IMR-90 (cell line): ENCODE results near the gene C21orf58. TPM values are rescaled to one million over a fixed set of nuclear protein-coding genes. Genes with fewer than 3 reads are reported as not detected.

Experiments
- ATAC-seq: fragments of 200-7000 bp; cut with Tn5 transposase; 2 replicates; pipeline ENCODE4 v1.9.1; 2020; ENCODE audit warnings: low read depth, mild to moderate bottlenecking, moderate library complexity
- BruUV-seq: library from RNA; stranded (reverse); fragments of 400-500 nt; replicated peaks from 2 replicates; lab custom pipeline; 2021; lab: Mats Ljungman, UMichigan
- CTCF ChIA-PET: fragments of 300-600 bp; formaldehyde crosslinking; extraction: SDS; loops from one replicate; lab custom pipeline; 2021; ENCODE audit warnings: antibody characterized with exemption; lab: Yijun Ruan, JAX
- POLR2A ChIA-PET: fragments of 300-600 bp; sonication (Branson Sonifier 250); formaldehyde crosslinking; loops from one replicate; lab custom pipeline; 2022; ENCODE audit warnings: antibody characterized with exemption; ENCODE audit not compliant: unreplicated experiment; lab: Charles Lee
- DNase-seq: peaks from one replicate; pipeline ENCODE4 v3.0.0; 2013
- H2AFZ ChIP-seq: replicated peaks from 2 replicates; pipeline ENCODE3; 2013; ENCODE audit warnings: low read length, mild to moderate bottlenecking; ENCODE audit not compliant: poor library complexity
- H2AK5ac ChIP-seq: 2 replicates; pipeline ENCODE4 v1.6.1; 2013; ENCODE audit warnings: low read depth, low read length, inconsistent platforms
- H2AK9ac ChIP-seq: replicated peaks from 2 replicates; pipeline ENCODE3; 2013; ENCODE audit warnings: mild to moderate bottlenecking, low read depth, low read length, moderate library complexity; ENCODE audit not compliant: poor library complexity
- H2BK120ac ChIP-seq: 2 replicates; pipeline ENCODE4 v1.6.1; 2013; ENCODE audit warnings: low read depth, low read length, inconsistent platforms
- H2BK15ac ChIP-seq: 3 replicates; pipeline ENCODE4 v1.6.1; 2013; ENCODE audit warnings: low read depth, low read length, inconsistent platforms
- H2BK20ac ChIP-seq: 2 replicates; pipeline ENCODE4 v1.6.1; 2013; ENCODE audit warnings: low read depth, mild to moderate bottlenecking, inconsistent platforms, low read length, moderate library complexity
- H2BK5ac ChIP-seq: 2 replicates; pipeline ENCODE4 v1.6.1; 2013; ENCODE audit warnings: mild to moderate bottlenecking, low read depth, low read length, inconsistent platforms; ENCODE audit not compliant: poor library complexity, severe bottlenecking
- H3K14ac ChIP-seq: replicated peaks from 2 replicates; pipeline ENCODE4 v1.6.1; 2013; ENCODE audit warnings: low read depth, low read length, inconsistent platforms
- H3K18ac ChIP-seq: 2 replicates; pipeline ENCODE4 v1.6.1; 2013; ENCODE audit warnings: low read depth, low read length, control low read depth
- H3K23ac ChIP-seq: 2 replicates; pipeline ENCODE4 v1.6.1; 2013; ENCODE audit warnings: low read depth, low read length, inconsistent platforms
- H3K27ac ChIP-seq: 2 replicates; pipeline ENCODE4 v1.5.1; 2013; ENCODE audit warnings: mild to moderate bottlenecking, control low read depth, low read length; ENCODE audit not compliant: insufficient read depth
- H3K27me3 ChIP-seq: 2 replicates; pipeline ENCODE4 v1.6.1; 2013; ENCODE audit warnings: low read length; ENCODE audit not compliant: control insufficient read depth, insufficient read depth
- H3K36me3 ChIP-seq: 2 replicates; pipeline ENCODE4 v1.6.1; 2013; ENCODE audit warnings: low read length, mixed read lengths; ENCODE audit not compliant: control insufficient read depth, insufficient read depth
- H3K4ac ChIP-seq: 2 replicates; pipeline ENCODE4 v1.6.1; 2013; ENCODE audit warnings: low read depth, low read length, inconsistent platforms
- H3K4me1 ChIP-seq: 2 replicates; pipeline ENCODE4 v1.6.1; 2013; ENCODE audit warnings: low read length, mixed read lengths; ENCODE audit not compliant: control insufficient read depth, insufficient read depth
- H3K4me2 ChIP-seq: 2 replicates; pipeline ENCODE4 v1.6.1; 2013; ENCODE audit warnings: low read depth, mild to moderate bottlenecking, control low read depth, low read length, moderate library complexity
- H3K4me3 ChIP-seq: 2 replicates; pipeline ENCODE4 v1.5.1; 2013; ENCODE audit warnings: low read depth, mild to moderate bottlenecking, control low read depth, low read length, moderate library complexity; ENCODE audit not compliant: insufficient read depth
- H3K56ac ChIP-seq: 2 replicates; pipeline ENCODE4 v1.6.1; 2013; ENCODE audit warnings: low read length, inconsistent platforms; ENCODE audit not compliant: insufficient read depth; ENCODE audit errors: extremely low read depth
- H3K79me1 ChIP-seq, 2 experiments: 2 replicates each; pipeline ENCODE4 v1.6.1; 2013; ENCODE audit warnings: low read length in 2 of 2, inconsistent platforms in 1 of 2, low read depth in 1 of 2
- H3K9ac ChIP-seq: 2 replicates; pipeline ENCODE4 v1.6.1; 2013; ENCODE audit warnings: low read depth, low read length, control low read depth
- H3K9me1 ChIP-seq: 2 replicates; pipeline ENCODE4 v1.6.1; 2013; ENCODE audit warnings: low read length, inconsistent platforms; ENCODE audit not compliant: insufficient read depth
- H3K9me3 ChIP-seq: 2 replicates; pipeline ENCODE4 v1.6.1; 2013; ENCODE audit warnings: low read length; ENCODE audit not compliant: control insufficient read depth, insufficient read depth
- H4K20me1 ChIP-seq: 2 replicates; pipeline ENCODE4 v1.6.1; 2013; ENCODE audit warnings: low read length, inconsistent platforms; ENCODE audit not compliant: insufficient read depth
- H4K5ac ChIP-seq: 2 replicates; pipeline ENCODE4 v1.6.1; 2013; ENCODE audit warnings: mild to moderate bottlenecking, low read depth, low read length, control low read depth
- H4K8ac ChIP-seq, 2 experiments: 2 replicates each; pipeline ENCODE4 v1.6.1; 2013; ENCODE audit warnings: low read depth in 2 of 2, low read length in 2 of 2, control low read depth in 1 of 2, inconsistent platforms in 1 of 2
- H4K91ac ChIP-seq: 2 replicates; pipeline ENCODE4 v1.6.1; 2013; ENCODE audit warnings: low read depth, low read length, inconsistent platforms; ENCODE audit not compliant: insufficient read depth
- BHLHE40 ChIP-seq: fragments of 150-350 bp; IDR thresholded peaks from 2 replicates; pipeline ENCODE4 v1.6.1; 2016; ENCODE audit warnings: mild to moderate bottlenecking, low read depth, low read length
- CEBPB ChIP-seq: IDR thresholded peaks from 2 replicates; pipeline ENCODE4 v1.6.1; 2012; ENCODE audit warnings: low read depth, low read length, improper control_type of control experiment
- NFE2L2 ChIP-seq: fragments of 150-350 bp; IDR thresholded peaks from 2 replicates; pipeline ENCODE4 v1.6.1; 2016; ENCODE audit warnings: low read depth, mild to moderate bottlenecking, low read length
- USF2 ChIP-seq: fragments of 150-350 bp; IDR thresholded peaks from 2 replicates; pipeline ENCODE4 v1.6.1; 2017; ENCODE audit warnings: mild to moderate bottlenecking, antibody characterized with exemption, low read length, low read depth
- WGBS, 2 experiments: methylation state at CpG; one replicate each; pipeline versions ENCODE4 v1.1.5 to v1.1.7; 2013; ENCODE audit warnings: missing lambda C conversion rate in 2 of 2; ENCODE audit not compliant: insufficient read length in 1 of 2; ENCODE audit errors: extremely low coverage in 2 of 2; 5-methylcytosine and 5-hydroxymethylcytosine counted together
- dilution Hi-C: fragments of 300-500 bp; cut with HindIII; formaldehyde crosslinking; loops from one replicate; pipeline ENCODE4 v1.14.3; 2018; ENCODE audit warnings: low sequenced_read_pairs; ENCODE audit not compliant: unreplicated experiment
- in situ Hi-C: fragments of 300-500 bp; cut with MboI; formaldehyde crosslinking; loops from 3 replicates; pipeline ENCODE4 v1.14.3; 2019; ENCODE audit warnings: low sequenced_read_pairs, inconsistent platforms, mixed read lengths
- intact Hi-C: fragments of 100-400 bp; cut with micrococcal nuclease; formaldehyde crosslinking; loops from 2 replicates; pipeline ENCODE4 v1.10.0; 2022
- polyA plus RNA-seq, 3 experiments: library from polyadenylated mRNA; depleted of rRNA; stranded (reverse); fragments of >200 nt; gene quantifications; 2 replicates each; pipeline ENCODE4 v1.2.3, GENCODE V29; 2012; ENCODE audit warnings: low replicate concordance in 1 of 3
- total RNA-seq: library from RNA; depleted of rRNA; stranded (reverse); fragments of >200 nt; gene quantifications from 2 replicates; pipeline ENCODE4 v1.2.3, GENCODE V29; 2012

The C21orf58 gene
- total and polyA plus RNA-seq, 2 of the 4 experiments (the other 2 are of a cell fraction), result 2.7 to 6.2 TPM

- Histone ChIP-seq H4K5ac (no peak overlapping the region), H3K27me3 (no peaks in the 10 kb centered on the region), H2AFZ (no peak overlapping the region), H3K56ac (no peak overlapping the region), H4K91ac (no peak overlapping the region), H2AK9ac (no peak overlapping the region), H2BK20ac (no peak overlapping the region), H2BK5ac (no peak overlapping the region), H3K4me2 (no peak overlapping the region), H3K27ac (no peak overlapping the region), H3K79me1 (peaks cover 16 to 58% of the 10 kb centered on the region in 2 experiments), H4K8ac (no peak overlapping the region), H3K23ac (no peak overlapping the region), H2AK5ac (no peak overlapping the region), H3K9me3 (no peaks in the 10 kb centered on the region), H3K4ac (no peak overlapping the region), H3K4me3 (no peak overlapping the region), H3K4me1 (no peaks in the 10 kb centered on the region), H3K14ac (no peak overlapping the region), H4K20me1 (peaks cover 13% of the 10 kb centered on the region), H3K9ac (no peak overlapping the region), H2BK15ac (no peak overlapping the region), H3K36me3 (peaks cover 22% of the 10 kb centered on the region), H3K18ac (no peak overlapping the region), H3K9me1 (peaks cover 11% of the 10 kb centered on the region), H2BK120ac (no peak overlapping the region)
- BruUV-seq, result no TSS peak
- CTCF ChIA-PET, result no interaction called here
- intact Hi-C loops, result no loop called here
- in situ Hi-C loops, result no loop called here
- dilution Hi-C loops, result no loop called here
- no peak for ATAC-seq
- TF ChIP-seq BHLHE40 (no peak), USF2 (no peak), CEBPB (no peak), NFE2L2 (no peak)
- POLR2A ChIA-PET, result no interaction called here
- DNase-seq, result no peak
- WGBS, 2 experiments, result 100% methylated on average over 2 of the region's 7 CpGs; no CpG with 5 or more reads in 1 of the 2 experiments
Measured at GRCh38 chr21:46372014-46372485, 48.4 kb upstream of the C21orf58 start.
